IPS-18a (cell line): ENCODE data around the gene FAM228A.
"Not testable (repeated sequence)": the region's sequence is repeated elsewhere in the genome, so short reads cannot be mapped to it uniquely, and the experiment has no call there.

Experiments used
- H3K27ac ChIP-seq: one replicate; pipeline ENCODE4 v1.5.1; 2013; ENCODE audit warnings: low read length
- H3K27me3 ChIP-seq: one replicate; pipeline ENCODE4 v1.6.1; 2013; ENCODE audit warnings: mild to moderate bottlenecking, low read length; ENCODE audit not compliant: control insufficient read depth, insufficient read depth
- H3K36me3 ChIP-seq: one replicate; pipeline ENCODE4 v1.6.1; 2013; ENCODE audit warnings: low read depth, low read length; ENCODE audit not compliant: control insufficient read depth
- H3K4me1 ChIP-seq: one replicate; pipeline ENCODE4 v1.6.1; 2013; ENCODE audit warnings: low read depth, low read length; ENCODE audit not compliant: control insufficient read depth
- H3K4me3 ChIP-seq: one replicate; pipeline ENCODE4 v1.5.1; 2013; ENCODE audit warnings: low read length
- H3K9ac ChIP-seq: one replicate; pipeline ENCODE4 v1.6.1; 2013; ENCODE audit warnings: mild to moderate bottlenecking, low read length, moderate library complexity
- H3K9me3 ChIP-seq: one replicate; pipeline ENCODE4 v1.6.1; 2013; ENCODE audit warnings: low read depth, low read length; ENCODE audit not compliant: control insufficient read depth

The FAM228A gene

DNA sequence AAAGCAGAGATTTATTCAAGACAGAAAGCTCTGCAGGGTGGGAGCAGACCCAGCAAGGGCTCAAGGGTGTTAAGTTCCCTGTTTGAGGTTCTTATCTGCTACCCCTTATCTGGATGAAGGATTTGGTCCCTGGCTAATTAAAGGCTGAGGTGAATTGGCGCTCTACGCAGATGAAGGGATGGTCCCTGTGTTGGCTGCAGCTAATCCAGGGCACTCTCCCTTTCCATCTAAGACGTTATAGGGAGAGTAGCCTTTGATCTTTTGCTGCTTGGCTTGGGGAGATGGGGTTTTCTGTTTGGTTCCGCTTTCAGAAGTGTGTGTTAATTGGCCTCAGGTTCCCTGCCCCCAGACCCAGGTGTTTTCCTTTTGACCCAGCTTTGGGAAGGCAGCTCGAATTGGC, 17.0 kb downstream of the FAM228A start:
- Histone ChIP-seq H3K4me3 (no peak overlapping the region), H3K4me1 (no peaks in the 10 kb centered on the region), H3K9ac (no peak overlapping the region), H3K27ac (no peak overlapping the region), H3K27me3 (no peaks in the 10 kb centered on the region), H3K36me3 (no peaks in the 10 kb centered on the region), H3K9me3 (no peaks in the 10 kb centered on the region)

DNA sequence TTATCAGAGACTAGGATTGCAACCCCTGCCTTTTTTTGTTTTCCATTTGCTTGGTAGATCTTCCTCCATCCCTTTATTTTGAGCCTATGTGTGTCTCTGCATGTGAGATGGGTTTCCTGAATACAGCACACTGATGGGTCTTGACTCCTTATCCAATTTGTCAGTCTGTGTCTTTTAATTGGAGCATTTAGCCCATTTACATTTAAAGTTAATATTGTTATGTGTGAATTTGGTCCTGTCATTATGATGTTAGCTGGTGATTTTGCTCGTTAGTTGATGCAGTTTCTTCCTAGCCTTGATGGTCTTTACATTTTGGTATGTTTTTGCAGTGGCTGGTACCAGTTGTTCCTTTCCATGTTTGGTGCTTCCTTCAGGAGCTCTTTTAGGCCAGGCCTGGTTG, 22.4 kb downstream of the FAM228A start:
- not testable (repeated sequence) for H3K27me3 ChIP-seq, H3K4me3 ChIP-seq, H3K4me1 ChIP-seq, H3K27ac ChIP-seq, H3K9me3 ChIP-seq, H3K36me3 ChIP-seq, H3K9ac ChIP-seq

DNA sequence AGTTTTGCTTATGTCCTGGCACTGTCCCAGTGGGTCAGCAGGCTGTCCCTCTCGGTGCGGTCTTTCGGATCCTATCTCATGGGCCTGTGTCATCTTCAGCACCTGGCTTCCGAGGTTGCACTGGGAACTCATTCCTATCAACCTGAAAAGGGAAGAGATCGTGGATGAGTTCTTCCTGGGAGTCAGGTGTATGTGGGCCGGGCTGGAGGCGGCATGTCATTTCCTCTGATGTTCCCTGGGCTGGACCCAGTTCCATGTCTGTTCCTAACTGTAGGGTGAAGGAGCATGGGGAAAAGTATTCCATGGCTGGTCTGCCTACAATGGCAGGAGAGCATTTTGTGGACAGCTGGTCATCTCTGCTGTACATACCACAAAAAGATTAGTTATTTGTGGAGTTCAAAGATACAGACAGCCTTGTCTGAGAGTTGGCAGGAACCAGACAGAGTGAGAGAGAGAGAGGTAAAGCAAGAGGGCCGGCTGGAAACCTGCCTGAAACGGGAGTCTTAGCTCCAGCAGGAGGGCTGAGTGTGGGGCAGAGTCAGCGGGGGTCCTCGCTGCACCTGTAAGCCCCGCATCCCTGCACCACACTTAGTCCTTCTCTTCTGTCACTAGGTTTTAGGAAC, 25.2 kb downstream of the FAM228A start:
- no peak overlapping the region for H3K4me3 ChIP-seq
- no peaks in the 10 kb centered on the region for H3K36me3 ChIP-seq
- no peak overlapping the region for H3K27ac ChIP-seq
- H3K4me1 ChIP-seq, result no peaks in the 10 kb centered on the region
- H3K27me3 ChIP-seq, result no peaks in the 10 kb centered on the region
- H3K9ac ChIP-seq, result no peak overlapping the region
- no peaks in the 10 kb centered on the region for H3K9me3 ChIP-seq

DNA sequence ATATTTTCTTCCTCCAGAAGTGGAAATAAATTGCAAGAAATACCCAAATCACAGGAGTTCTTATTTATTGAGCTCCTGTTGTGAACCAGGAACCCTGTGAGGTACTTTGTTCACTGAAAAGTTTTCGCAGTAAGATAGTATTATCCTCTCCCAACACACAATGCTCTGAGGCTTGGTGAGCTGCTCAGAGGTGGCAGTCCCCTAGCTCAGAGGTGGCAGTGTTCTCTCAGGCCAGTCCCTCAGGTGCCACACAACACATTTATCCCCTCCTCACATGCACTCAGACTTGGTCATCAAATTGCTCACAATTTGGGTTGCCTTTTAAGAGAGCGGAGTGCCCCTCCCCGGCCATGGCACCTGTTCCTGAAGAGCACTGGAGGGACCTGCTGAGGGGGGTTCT, 25.9 kb downstream of the FAM228A start:
- Histone ChIP-seq H3K4me3 (no peak overlapping the region), H3K4me1 (no peaks in the 10 kb centered on the region), H3K27ac (no peak overlapping the region), H3K9me3 (no peaks in the 10 kb centered on the region), H3K27me3 (no peaks in the 10 kb centered on the region), H3K36me3 (no peaks in the 10 kb centered on the region), H3K9ac (no peak overlapping the region)

DNA sequence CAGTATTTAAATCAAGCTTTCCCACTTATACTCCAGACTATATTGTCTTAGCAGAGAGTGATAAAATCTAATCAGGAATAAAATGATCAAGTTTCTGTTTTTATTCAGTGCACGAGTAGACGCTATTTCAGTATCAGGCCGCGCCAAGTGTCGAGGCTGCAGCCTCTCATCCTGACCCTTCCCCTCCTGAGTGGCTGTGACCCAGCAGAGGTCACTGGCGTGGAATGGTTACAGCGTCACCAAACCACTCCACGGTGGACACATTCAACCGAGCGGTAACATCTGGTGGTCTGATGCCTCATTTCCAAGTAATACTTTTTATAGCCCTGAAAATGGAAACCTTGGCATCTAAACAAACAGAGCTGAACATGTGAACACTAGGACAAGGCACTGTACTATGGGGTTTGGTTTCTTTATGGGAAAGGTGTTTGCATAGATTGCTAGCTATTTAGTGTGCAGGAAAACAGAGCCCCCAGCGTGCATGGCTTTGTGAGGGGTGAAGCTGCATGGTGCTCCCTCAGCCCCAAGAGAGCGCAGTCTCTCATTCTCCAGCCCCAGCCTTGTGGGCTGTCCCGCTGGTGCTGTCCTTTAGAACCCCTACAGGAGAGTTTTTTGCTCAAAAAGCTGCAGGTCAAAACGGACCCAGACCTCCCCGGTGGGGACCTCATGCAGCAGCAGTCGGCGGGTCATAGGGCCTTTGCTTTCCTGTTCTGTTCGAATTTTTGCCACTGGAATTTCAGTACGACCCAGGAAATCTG, 28.4 kb downstream of the FAM228A start:
- Histone ChIP-seq H3K9ac (no peak overlapping the region), H3K36me3 (no peaks in the 10 kb centered on the region), H3K27me3 (no peaks in the 10 kb centered on the region), H3K4me3 (no peak overlapping the region), H3K4me1 (no peaks in the 10 kb centered on the region), H3K27ac (no peak overlapping the region), H3K9me3 (no peaks in the 10 kb centered on the region)

DNA sequence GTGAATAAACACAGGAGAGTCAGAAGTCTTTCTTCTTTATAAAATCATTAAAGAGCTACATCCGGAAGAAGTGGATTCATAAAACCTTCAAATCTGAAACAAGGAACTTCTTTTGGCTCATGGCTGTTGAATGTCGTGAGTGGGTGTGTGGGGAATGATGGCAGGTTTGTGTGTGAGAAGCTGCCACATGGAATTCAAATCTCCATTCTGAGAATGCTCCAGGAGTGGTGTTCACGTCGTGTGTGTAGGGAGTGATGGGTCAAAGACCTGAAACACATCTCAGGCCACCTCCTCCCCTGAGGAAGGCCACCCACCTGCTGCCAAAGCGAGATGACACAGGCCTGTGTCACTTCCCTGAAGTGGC, 28.9 kb downstream of the FAM228A start:
- Histone ChIP-seq H3K9ac (no peak overlapping the region), H3K27ac (no peak overlapping the region), H3K4me1 (no peaks in the 10 kb centered on the region), H3K27me3 (no peaks in the 10 kb centered on the region), H3K4me3 (no peak overlapping the region), H3K36me3 (no peaks in the 10 kb centered on the region), H3K9me3 (no peaks in the 10 kb centered on the region)

DNA sequence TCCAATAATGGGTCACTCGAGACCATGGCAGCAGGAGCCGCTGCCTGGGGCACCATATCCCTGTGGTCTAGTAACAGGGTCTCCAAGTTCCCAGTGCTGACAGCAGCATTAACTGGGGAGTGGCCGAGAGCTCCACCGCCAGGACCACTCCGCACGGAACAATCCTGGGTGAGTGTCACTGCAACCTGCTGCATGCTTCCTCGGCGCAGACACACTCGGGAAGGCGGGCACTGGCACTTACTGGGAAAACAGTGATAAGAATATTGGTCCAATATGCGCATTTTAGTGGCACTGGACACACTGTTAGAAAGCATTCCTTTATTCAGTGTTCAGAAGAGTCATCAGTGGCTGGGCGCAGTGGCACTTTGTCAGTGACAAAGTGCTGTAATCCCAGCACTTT, 29.7 kb downstream of the FAM228A start:
- Histone ChIP-seq H3K27me3 (no peaks in the 10 kb centered on the region), H3K4me3 (no peak overlapping the region)

DNA sequence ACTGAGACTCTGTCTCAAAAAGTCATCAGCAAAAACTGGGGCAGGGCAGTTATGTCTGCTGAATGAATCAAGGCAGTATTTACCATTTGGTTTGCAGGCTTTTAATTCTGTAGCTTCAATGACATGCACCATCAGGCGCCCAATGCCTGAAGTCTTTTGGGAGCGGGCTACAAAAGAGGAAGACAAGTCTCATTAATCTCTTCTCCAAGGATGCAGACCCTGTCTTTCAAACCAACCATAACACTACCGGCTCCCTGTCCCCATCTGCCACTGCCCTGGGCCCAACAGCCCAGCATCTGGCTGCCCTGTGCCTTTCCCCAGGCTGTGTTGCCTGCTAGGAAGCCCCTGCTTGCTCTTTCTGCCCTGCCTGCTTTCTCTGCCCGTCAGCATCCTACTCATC, 30.3 kb downstream of the FAM228A start:
- no peaks in the 10 kb centered on the region for H3K36me3 ChIP-seq

More for the DNA sequence above, 29.7 kb downstream of the FAM228A start:
- no peaks in the 10 kb centered on the region for H3K4me1 ChIP-seq
- no peaks in the 10 kb centered on the region for H3K36me3 ChIP-seq
- no peak overlapping the region for H3K9ac ChIP-seq
- H3K27ac ChIP-seq, result no peak overlapping the region
- H3K9me3 ChIP-seq, result no peaks in the 10 kb centered on the region

DNA sequence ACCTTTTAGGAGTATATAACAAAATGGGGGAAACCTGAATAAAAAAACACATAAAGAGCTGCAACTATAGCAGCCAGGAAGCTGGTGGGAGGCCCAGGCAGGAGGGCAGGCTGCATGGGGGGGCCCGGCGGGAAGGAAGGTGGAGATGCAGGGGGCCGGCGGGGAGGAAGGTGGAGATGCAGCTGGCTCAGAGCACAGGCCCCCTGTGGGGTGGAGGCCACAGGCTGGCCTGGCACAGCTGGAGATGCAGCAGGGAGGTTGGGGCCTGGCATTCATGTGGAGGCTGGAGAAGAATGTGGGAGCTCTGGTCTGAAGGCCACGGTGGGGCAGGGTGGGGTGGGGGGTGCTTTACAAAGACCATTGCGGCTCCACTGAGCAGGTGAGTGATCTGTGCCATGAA, 31.4 kb downstream of the FAM228A start:
- Histone ChIP-seq H3K9ac (no peak overlapping the region), H3K9me3 (no peaks in the 10 kb centered on the region), H3K27me3 (no peaks in the 10 kb centered on the region), H3K4me3 (no peak overlapping the region), H3K27ac (no peak overlapping the region), H3K4me1 (no peaks in the 10 kb centered on the region), H3K36me3 (no peaks in the 10 kb centered on the region)

More for the DNA sequence above, 30.3 kb downstream of the FAM228A start:
- no peaks in the 10 kb centered on the region for H3K27me3 ChIP-seq
- no peak overlapping the region for H3K27ac ChIP-seq
- no peaks in the 10 kb centered on the region for H3K9me3 ChIP-seq
- no peak overlapping the region for H3K9ac ChIP-seq
- no peak overlapping the region for H3K4me3 ChIP-seq
- no peaks in the 10 kb centered on the region for H3K4me1 ChIP-seq

DNA sequence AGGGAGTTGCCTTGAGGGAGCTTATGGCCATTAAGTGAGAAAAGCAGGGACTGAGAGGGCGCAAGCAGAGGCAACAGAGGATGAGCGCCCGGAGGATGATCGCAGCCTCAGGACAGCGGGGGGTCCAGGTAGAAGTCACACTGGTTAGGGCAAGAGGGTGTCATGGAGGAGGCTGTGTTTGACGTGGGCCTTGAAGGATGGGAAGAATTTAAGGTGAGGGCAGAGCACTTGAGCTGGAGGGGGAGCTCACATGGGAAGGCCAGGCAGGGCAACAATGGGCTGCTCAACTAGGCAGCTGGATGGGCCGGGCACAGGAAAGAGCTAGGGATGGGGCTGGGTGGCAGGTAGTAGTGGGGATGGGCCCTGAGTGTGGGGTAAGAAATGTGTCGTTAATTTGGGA, 31.9 kb downstream of the FAM228A start:
- Histone ChIP-seq H3K9me3 (no peaks in the 10 kb centered on the region), H3K36me3 (no peaks in the 10 kb centered on the region), H3K4me3 (no peak overlapping the region), H3K4me1 (no peaks in the 10 kb centered on the region), H3K9ac (no peak overlapping the region), H3K27ac (no peak overlapping the region), H3K27me3 (no peaks in the 10 kb centered on the region)

DNA sequence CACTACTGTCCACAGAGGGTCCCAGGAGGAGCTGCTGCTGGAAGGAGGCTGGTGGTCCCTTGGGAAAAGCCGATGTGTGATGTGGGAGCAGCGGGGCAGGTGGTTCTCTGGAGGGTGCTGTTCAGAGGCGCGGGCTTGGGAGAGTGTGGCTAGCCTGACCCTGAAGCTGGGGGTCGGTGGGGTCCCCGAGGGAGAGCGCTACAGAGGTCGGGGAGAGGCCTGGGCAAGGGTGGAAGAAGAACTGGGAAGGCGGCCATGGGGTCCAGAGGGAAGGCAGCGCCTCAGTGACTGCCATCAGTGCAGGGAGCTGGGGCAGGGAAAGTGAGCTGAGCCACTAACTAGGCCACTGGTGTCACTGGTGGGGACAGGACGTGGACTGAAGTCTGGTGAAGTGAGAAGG, 32.5 kb downstream of the FAM228A start:
- H3K9me3 ChIP-seq, result no peaks in the 10 kb centered on the region
- no peak overlapping the region for H3K4me3 ChIP-seq
- no peak overlapping the region for H3K27ac ChIP-seq
- H3K27me3 ChIP-seq, result no peaks in the 10 kb centered on the region
- no peaks in the 10 kb centered on the region for H3K36me3 ChIP-seq
- no peaks in the 10 kb centered on the region for H3K4me1 ChIP-seq
- H3K9ac ChIP-seq, result no peak overlapping the region

DNA sequence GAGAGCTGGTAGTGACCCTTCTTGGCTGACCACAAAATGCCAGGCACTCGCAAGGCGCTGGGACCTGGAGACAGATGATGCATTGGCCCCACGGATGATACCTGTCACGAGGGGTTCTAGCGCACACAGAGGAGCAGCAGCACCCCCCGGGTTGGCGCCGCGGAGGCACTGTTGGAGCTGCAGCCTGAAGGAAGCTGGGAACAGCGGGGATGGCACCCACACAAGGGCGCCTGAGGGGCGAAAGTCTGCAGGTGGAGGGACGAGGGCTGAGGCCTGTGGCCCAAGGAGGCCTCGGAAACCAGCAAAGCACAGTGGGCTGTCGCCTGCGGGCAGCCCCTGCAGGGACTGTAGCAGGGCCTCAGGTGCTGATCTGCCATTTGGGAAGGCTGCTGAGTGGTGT, 33.6 kb downstream of the FAM228A start:
- H3K27me3 ChIP-seq, result no peaks in the 10 kb centered on the region
- H3K36me3 ChIP-seq, result no peaks in the 10 kb centered on the region
- no peaks in the 10 kb centered on the region for H3K9me3 ChIP-seq
- H3K27ac ChIP-seq, result no peak overlapping the region
- no peak overlapping the region for H3K9ac ChIP-seq
- no peak overlapping the region for H3K4me3 ChIP-seq
- H3K4me1 ChIP-seq, result no peaks in the 10 kb centered on the region
